Ovary (tissue), 9 donors: Measurements from ENCODE around the gene SOX6. TPM values are rescaled to one million over a fixed set of nuclear protein-coding genes. Genes with fewer than 3 reads are reported as not detected.

Source experiments
- DNase-seq, 5 donors: peaks; one replicate each; pipeline ENCODE4 v3.0.0-alpha.2; 2019 to 2020
- H3K27ac ChIP-seq, 2 donors: fragments of 200-600 bp; one replicate each; pipeline versions ENCODE4 v1.5.1 to v1.8.0; 2019 to 2022
- H3K27me3 ChIP-seq: fragments of 200-600 bp; one replicate; pipeline ENCODE4 v1.8.0; 2022
- H3K36me3 ChIP-seq: fragments of 200-600 bp; sonication (generic); one replicate; pipeline ENCODE4 v1.5.1; 2019
- H3K4me1 ChIP-seq: one replicate; pipeline ENCODE4 v1.8.1; 2013; ENCODE audit warnings: mild to moderate bottlenecking, moderate library complexity; ENCODE audit not compliant: insufficient read depth
- H3K4me3 ChIP-seq: fragments of 200-600 bp; sonication (generic); one replicate; pipeline ENCODE4 v1.5.1; 2017
- H3K9me3 ChIP-seq, 2 donors: fragments of 200-600 bp in 1 of 2; sonication (generic) in 1 of 2; one replicate each; pipeline versions ENCODE4 v1.5.1 to v1.8.1; 2013 to 2019; ENCODE audit warnings: mild to moderate bottlenecking in 1 of 2, moderate library complexity in 1 of 2
- EP300 ChIP-seq: sonication (generic); formaldehyde crosslinking; IDR thresholded peaks from one replicate; pipeline ENCODE4 v1.6.1; 2017; ENCODE audit warnings: antibody characterized with exemption
- POLR2A ChIP-seq: fragments of 450-650 bp; IDR thresholded peaks from one replicate; pipeline ENCODE4 v1.6.1; 2017; ENCODE audit warnings: antibody characterized with exemption, mild to moderate bottlenecking, moderate library complexity
- WGBS, 3 donors: extraction: QIAGEN DNeasy Blood & Tissue Kit in 1 of 3; methylation state at CpG; one replicate each; pipeline versions ENCODE4 v1.1.5 to v1.1.7; 2013 to 2017; 5-methylcytosine and 5-hydroxymethylcytosine counted together
- intact Hi-C, 4 donors: fragments of 100-400 bp; cut with DNase I; formaldehyde crosslinking; loops; one replicate each; pipeline versions ENCODE4 v1.11.0 to v1.15.1; 2022 to 2023
- polyA plus RNA-seq, 2 donors: library from polyadenylated mRNA; stranded (reverse); fragments of 200-250 nt in 1 of 2; fragments of 350-450 nt in 1 of 2; fragmentation: Illumina TruSeq in 1 of 2; extraction: RNeasy Lipid Tissue Mini Kit (QIAGEN cat#74804) in 1 of 2; gene quantifications; one replicate each; pipeline ENCODE4 v1.2.3, GENCODE V29; 2013 to 2014
- total RNA-seq, 7 donors: library from RNA; depleted of rRNA in 2 of 7; stranded (reverse); fragments of >200 nt in 2 of 7; fragmentation: NEBNext Ultra II Directional in 3 of 7; extraction: Animal tissue kit (Norgen Biotek cat#: 25700) in 3 of 7; gene quantifications; one replicate each; pipeline versions ENCODE4 v1.1.0 to v1.2.4, GENCODE V29; 2016 to 2023
- TF ChIP-seq, protein P1 (sequence below), 3 donors: fragments of 450-650 bp in 2 of 3; fragments of 200-600 bp in 1 of 3; IDR thresholded peaks; one replicate each; pipeline versions ENCODE4 v1.5.1 to v1.8.0; 2016 to 2022; ENCODE audit warnings: antibody characterized with exemption in 3 of 3, mild to moderate bottlenecking in 1 of 3
- donor health status: DM: no; HTN: no; CAD: no; lungs with moderate emphysema.
- donor health status: DM: no; HTN: no; CAD: no.
- donor health status: Bipolar disorder and iron deficiency.
- donor health status: DM: yes; HTN: yes; CAD: no.
- donor health status: DM: no; HTN: no; CAD: no.
- donor health status: DM: yes; HTN: yes; CAD: no.

SOX6 gene
- total and polyA plus RNA-seq, 9 donors: 0.61 to 29.4 (median 4.7) TPM

DNA sequence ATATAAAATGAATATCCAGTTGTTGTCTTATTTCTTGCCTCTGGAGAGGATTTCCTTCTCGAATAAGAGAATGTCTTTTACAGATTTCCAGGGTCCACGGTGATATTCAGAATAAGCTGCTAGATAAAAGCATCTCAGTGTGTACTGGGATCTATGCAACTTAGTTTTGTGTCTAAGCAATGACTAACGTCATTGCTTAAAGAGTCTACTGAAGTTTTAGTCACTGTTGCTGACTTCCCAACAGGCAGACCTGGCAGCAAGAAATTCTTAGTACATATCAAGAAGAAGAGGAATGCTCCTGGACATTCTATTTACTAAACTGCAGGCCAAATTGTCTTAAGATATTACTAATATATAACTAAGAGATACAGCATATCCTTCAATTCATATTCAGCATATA is 70.3 kb downstream of the SOX6 start:
- Histone ChIP-seq H3K9me3 (no peaks in the 10 kb centered on the region), H3K36me3 (no peaks in the 10 kb centered on the region), H3K27me3 (no peaks in the 10 kb centered on the region), H3K4me1 (no peaks in the 10 kb centered on the region), H3K27ac (no peak overlapping the region), H3K4me3 (no peak overlapping the region)
- no peak for DNase-seq
- TF ChIP-seq, protein P1, sequence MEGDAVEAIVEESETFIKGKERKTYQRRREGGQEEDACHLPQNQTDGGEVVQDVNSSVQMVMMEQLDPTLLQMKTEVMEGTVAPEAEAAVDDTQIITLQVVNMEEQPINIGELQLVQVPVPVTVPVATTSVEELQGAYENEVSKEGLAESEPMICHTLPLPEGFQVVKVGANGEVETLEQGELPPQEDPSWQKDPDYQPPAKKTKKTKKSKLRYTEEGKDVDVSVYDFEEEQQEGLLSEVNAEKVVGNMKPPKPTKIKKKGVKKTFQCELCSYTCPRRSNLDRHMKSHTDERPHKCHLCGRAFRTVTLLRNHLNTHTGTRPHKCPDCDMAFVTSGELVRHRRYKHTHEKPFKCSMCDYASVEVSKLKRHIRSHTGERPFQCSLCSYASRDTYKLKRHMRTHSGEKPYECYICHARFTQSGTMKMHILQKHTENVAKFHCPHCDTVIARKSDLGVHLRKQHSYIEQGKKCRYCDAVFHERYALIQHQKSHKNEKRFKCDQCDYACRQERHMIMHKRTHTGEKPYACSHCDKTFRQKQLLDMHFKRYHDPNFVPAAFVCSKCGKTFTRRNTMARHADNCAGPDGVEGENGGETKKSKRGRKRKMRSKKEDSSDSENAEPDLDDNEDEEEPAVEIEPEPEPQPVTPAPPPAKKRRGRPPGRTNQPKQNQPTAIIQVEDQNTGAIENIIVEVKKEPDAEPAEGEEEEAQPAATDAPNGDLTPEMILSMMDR (IDR thresholded peaks at IDR 0.05): no peak
- no peak for TF ChIP-seq EP300
- TF ChIP-seq POLR2A: no peak
- intact Hi-C loops: no loop called here
- WGBS, 3 donors: 45 to 69% (median 66%) methylated on average over 3 of the region's 3 CpGs

DNA sequence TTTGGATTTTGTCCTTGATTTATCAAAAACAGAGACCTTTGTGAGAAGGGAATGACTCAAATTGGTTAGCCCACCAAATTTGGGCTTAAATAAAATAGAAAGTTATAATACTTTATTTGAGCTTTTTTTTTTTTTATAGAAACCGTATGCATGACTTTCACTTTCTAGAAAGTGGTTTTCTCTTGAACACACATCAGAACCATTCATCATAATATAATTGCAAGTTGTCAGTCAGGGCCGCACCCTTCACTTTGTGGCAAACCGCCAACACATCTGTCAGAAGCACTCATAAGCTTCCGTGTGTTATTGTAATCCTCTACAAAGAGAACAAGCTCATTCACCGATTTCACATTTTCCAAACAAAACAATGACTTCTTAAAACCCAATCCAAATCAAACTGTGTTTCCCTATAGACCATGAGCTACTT is 76.1 kb downstream of the SOX6 start:
- TF ChIP-seq, protein P1 (IDR thresholded peaks at IDR 0.05): no peak
- TF ChIP-seq EP300 (no peak), POLR2A (no peak)
- Histone ChIP-seq H3K9me3 (no peaks in the 10 kb centered on the region), H3K36me3 (no peaks in the 10 kb centered on the region), H3K27me3 (no peaks in the 10 kb centered on the region), H3K4me3 (no peak overlapping the region), H3K4me1 (no peaks in the 10 kb centered on the region), H3K27ac (no peak overlapping the region)
- intact Hi-C loops: no loop called here
- 76 to 82% (median 79%) methylated on average over 5 of the region's 5 CpGs for WGBS, 3 donors
- DNase-seq: no peak

DNA sequence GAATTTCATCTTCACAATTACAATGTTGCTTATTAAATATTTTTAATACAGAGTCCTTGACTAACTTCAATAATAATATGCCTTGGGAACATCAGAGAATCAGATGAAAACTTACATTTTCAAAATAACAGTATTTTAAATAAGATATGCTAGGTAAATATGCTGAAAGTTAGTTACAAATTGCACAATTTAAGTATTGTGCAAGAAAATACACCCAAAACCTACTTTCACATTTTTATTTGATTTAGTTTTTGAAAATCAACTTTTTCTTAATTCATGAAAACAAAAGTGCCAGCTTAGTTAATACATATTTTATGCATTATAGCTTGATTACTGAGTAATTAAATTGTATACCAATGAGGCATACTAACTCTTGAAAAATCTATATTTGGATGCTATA is 76.8 kb downstream of the SOX6 start:
- intact Hi-C loops: no loop called here
- no peaks in the 10 kb centered on the region for H3K36me3 ChIP-seq
- no peaks in the 10 kb centered on the region for H3K9me3 ChIP-seq
- no peak overlapping the region for H3K27ac ChIP-seq
- H3K4me1 ChIP-seq: no peaks in the 10 kb centered on the region
- H3K4me3 ChIP-seq: no peak overlapping the region
- H3K27me3 ChIP-seq: no peaks in the 10 kb centered on the region
- DNase-seq: no peak
- TF ChIP-seq POLR2A: no peak
- TF ChIP-seq, protein P1 (IDR thresholded peaks at IDR 0.05): no peak
- TF ChIP-seq EP300: no peak

DNA sequence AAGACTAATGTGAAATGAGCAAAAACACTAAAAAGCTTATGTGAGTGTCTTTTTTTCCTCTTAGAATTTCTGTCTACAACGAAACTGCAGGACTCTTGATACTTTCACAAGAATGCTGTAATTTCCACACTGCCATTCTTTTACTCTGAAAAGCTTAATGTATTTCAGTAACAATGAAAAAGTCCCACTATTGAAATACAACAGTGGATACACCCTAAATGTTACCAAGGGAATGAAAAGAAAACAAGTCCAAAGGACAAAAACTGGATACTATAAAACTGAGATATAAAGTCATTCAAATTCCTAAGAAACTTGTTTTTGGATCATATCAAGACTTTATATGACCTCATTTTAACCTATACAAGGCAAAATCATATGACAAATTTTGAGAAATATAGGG is 77.4 kb downstream of the SOX6 start:
- no peaks in the 10 kb centered on the region for H3K36me3 ChIP-seq
- H3K4me3 ChIP-seq: no peak overlapping the region
- H3K27me3 ChIP-seq: no peaks in the 10 kb centered on the region
- no peaks in the 10 kb centered on the region for H3K9me3 ChIP-seq
- WGBS, 3 donors: 77 to 88% (median 79%) methylated on average over 1 of the region's 1 CpG
- no peak for DNase-seq
- no peak overlapping the region for H3K27ac ChIP-seq
- intact Hi-C loops: no loop called here
- no peaks in the 10 kb centered on the region for H3K4me1 ChIP-seq
- TF ChIP-seq EP300: no peak

DNA sequence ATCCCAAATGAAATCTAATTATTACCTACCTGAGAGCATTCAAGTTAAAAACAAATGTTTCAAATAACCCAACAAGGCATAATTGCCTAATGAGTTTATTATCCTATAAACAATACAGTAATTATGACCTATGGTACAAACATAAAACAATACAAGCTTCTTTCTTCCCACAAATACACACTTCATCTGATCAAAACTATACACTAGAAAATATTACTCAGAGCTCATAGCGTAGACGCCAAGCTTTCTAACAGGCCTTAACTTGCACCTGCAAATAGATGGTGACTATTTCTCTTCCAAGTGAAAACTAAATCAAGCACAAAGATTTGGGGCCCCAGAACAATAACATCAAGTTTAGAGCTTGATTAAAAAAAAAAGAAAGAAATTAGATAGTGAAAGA is 78.1 kb downstream of the SOX6 start:
- H3K27ac ChIP-seq: no peak overlapping the region
- H3K4me1 ChIP-seq: no peaks in the 10 kb centered on the region
- H3K4me3 ChIP-seq: no peak overlapping the region
- no peak for DNase-seq
- intact Hi-C loops: no loop called here
- 95 to 99% (median 97%) methylated on average over 2 of the region's 2 CpGs for WGBS, 3 donors
- no peaks in the 10 kb centered on the region for H3K36me3 ChIP-seq
- no peaks in the 10 kb centered on the region for H3K9me3 ChIP-seq
- H3K27me3 ChIP-seq: no peaks in the 10 kb centered on the region
- TF ChIP-seq POLR2A (no peak), EP300 (no peak)
- TF ChIP-seq, protein P1 (IDR thresholded peaks at IDR 0.05): no peak
